KMS-11 (cell line): ENCODE measurements around the gene TRPC4.

Source experiments
- H2AFZ ChIP-seq: fragments of 200-600 bp; sonication (generic); 2 replicates; pipeline ENCODE4 v1.6.1; 2016; ENCODE audit warnings: antibody characterized with exemption, mixed run types, low read depth
- H3K27ac ChIP-seq: fragments of 200-600 bp; sonication (generic); 2 replicates; pipeline ENCODE4 v1.6.1; 2016; ENCODE audit warnings: mild to moderate bottlenecking, mixed run types
- H3K27me3 ChIP-seq: fragments of 200-600 bp; sonication (generic); 2 replicates; pipeline ENCODE4 v1.6.1; 2017; ENCODE audit warnings: mild to moderate bottlenecking, low read depth, mixed run types, moderate library complexity; ENCODE audit not compliant: insufficient read depth
- H3K36me3 ChIP-seq: fragments of 200-600 bp; sonication (generic); 2 replicates; pipeline ENCODE4 v1.6.1; 2017; ENCODE audit warnings: mild to moderate bottlenecking, mixed run types; ENCODE audit not compliant: insufficient read depth
- H3K4me1 ChIP-seq: fragments of 200-600 bp; sonication (generic); 2 replicates; pipeline ENCODE4 v1.6.1; 2016; ENCODE audit warnings: mild to moderate bottlenecking, low read depth, mixed run types; ENCODE audit not compliant: poor library complexity, severe bottlenecking
- H3K4me2 ChIP-seq: fragments of 200-600 bp; sonication (generic); 2 replicates; pipeline ENCODE4 v1.7.0; 2016; ENCODE audit warnings: mild to moderate bottlenecking, mixed run types
- H3K4me3 ChIP-seq: fragments of 200-600 bp; sonication (generic); IDR thresholded peaks from 2 replicates; pipeline ENCODE4 v1.6.1; 2017; ENCODE audit warnings: low read depth, low read length, mixed read lengths; ENCODE audit not compliant: insufficient read depth
- H3K79me2 ChIP-seq: fragments of 200-600 bp; sonication (generic); 2 replicates; pipeline ENCODE4 v1.6.1; 2016; ENCODE audit warnings: low read depth, mixed run types; ENCODE audit not compliant: insufficient read depth
- H3K9ac ChIP-seq: fragments of 200-600 bp; sonication (generic); 2 replicates; pipeline ENCODE4 v1.6.1; 2016; ENCODE audit warnings: mild to moderate bottlenecking, mixed run types
- H4K20me1 ChIP-seq: fragments of 200-600 bp; sonication (generic); 2 replicates; pipeline ENCODE4 v1.6.1; 2016; ENCODE audit warnings: mild to moderate bottlenecking, mixed run types; ENCODE audit not compliant: insufficient read depth
- TF ChIP-seq, protein P1 (sequence below): fragments of 200-600 bp; sonication (generic); conservative IDR thresholded peaks from 2 replicates; pipeline ENCODE4 v1.6.1; 2017; ENCODE audit warnings: low read depth, mild to moderate bottlenecking, antibody characterized with exemption, low read length, moderate library complexity, mixed read lengths

Gene TRPC4

DNA sequence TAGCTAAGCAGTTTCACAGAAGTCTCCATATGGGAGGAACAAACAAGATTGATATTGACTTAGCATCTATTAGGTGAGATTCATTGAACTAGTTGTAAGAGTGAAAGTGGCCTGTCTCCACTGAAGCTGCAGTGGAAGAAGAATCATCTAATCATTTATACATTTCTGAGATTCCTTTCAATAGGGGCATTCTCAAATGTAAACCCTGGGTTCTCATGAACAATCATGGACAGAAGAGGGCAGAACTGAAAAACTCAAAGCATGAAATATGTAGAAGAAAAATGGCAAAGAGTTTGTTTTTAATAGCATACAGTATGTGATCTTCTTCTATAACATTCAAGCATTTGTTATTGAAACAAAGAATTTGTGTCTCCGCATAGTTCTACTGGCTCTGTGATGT is 253.4 kb downstream of the TRPC4 start:
- H3K27ac ChIP-seq: no peak overlapping the region
- TF ChIP-seq, protein P1, sequence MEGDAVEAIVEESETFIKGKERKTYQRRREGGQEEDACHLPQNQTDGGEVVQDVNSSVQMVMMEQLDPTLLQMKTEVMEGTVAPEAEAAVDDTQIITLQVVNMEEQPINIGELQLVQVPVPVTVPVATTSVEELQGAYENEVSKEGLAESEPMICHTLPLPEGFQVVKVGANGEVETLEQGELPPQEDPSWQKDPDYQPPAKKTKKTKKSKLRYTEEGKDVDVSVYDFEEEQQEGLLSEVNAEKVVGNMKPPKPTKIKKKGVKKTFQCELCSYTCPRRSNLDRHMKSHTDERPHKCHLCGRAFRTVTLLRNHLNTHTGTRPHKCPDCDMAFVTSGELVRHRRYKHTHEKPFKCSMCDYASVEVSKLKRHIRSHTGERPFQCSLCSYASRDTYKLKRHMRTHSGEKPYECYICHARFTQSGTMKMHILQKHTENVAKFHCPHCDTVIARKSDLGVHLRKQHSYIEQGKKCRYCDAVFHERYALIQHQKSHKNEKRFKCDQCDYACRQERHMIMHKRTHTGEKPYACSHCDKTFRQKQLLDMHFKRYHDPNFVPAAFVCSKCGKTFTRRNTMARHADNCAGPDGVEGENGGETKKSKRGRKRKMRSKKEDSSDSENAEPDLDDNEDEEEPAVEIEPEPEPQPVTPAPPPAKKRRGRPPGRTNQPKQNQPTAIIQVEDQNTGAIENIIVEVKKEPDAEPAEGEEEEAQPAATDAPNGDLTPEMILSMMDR: no peak
- H2AFZ ChIP-seq: no peak overlapping the region
- H3K9ac ChIP-seq: no peak overlapping the region
- no peaks in the 10 kb centered on the region for H3K27me3 ChIP-seq
- no peaks in the 10 kb centered on the region for H3K36me3 ChIP-seq
- H3K4me3 ChIP-seq: no peak overlapping the region
- no peaks in the 10 kb centered on the region for H3K79me2 ChIP-seq
- H3K4me1 ChIP-seq: no peaks in the 10 kb centered on the region
- no peak overlapping the region for H3K4me2 ChIP-seq
- H4K20me1 ChIP-seq: no peaks in the 10 kb centered on the region

DNA sequence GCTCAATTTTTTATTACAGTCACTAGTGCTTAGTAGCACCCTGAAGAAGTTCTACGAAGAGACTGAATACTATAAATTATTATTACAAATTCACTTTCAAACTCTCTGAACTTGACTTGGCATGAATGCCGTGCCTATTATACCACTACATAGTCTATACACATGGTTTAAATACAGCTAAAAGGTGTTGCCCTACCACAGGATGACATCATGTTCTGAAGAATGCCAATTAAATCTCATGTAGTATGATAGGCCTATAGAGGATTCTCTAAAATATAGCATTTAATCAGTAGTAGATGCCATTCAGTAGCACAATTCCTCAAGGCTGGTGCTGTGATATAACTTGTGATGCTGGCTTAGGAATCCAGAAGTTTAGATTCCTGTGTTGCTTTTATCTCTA is 254.3 kb downstream of the TRPC4 start:
- no peak overlapping the region for H2AFZ ChIP-seq

DNA sequence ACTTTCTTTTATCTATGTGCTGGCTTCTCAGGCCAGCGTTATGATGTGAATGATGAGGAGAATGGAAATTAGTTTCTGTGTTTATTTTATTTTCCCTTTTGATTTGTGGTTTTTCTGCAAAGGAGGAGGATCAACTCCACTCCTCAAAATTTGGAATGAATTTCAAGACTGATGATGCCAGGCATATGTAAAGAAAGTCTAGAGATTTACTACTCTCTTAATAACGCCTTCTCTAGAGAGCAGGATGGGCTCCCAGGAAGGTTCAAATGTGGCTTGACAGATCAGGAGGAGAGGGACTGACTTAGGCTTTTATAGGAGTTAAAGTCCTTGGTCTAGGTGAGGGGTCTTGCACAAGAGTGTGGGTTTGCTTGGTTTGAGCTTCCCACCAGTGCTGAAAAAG is 255.9 kb downstream of the TRPC4 start:
- no peak overlapping the region for H2AFZ ChIP-seq
- H3K36me3 ChIP-seq: no peaks in the 10 kb centered on the region
- no peak overlapping the region for H3K4me2 ChIP-seq
- H3K27ac ChIP-seq: no peak overlapping the region
- no peak overlapping the region for H3K4me3 ChIP-seq
- no peaks in the 10 kb centered on the region for H3K4me1 ChIP-seq
- H3K27me3 ChIP-seq: no peaks in the 10 kb centered on the region
- no peaks in the 10 kb centered on the region for H4K20me1 ChIP-seq
- no peaks in the 10 kb centered on the region for H3K79me2 ChIP-seq
- no peak overlapping the region for H3K9ac ChIP-seq
- TF ChIP-seq, protein P1: no peak

More for the DNA sequence above, 254.3 kb downstream of the TRPC4 start:
- Histone ChIP-seq H3K79me2 (no peaks in the 10 kb centered on the region), H3K4me3 (no peak overlapping the region), H3K9ac (no peak overlapping the region), H3K27ac (no peak overlapping the region), H4K20me1 (no peaks in the 10 kb centered on the region), H3K36me3 (no peaks in the 10 kb centered on the region), H3K27me3 (no peaks in the 10 kb centered on the region), H3K4me2 (no peak overlapping the region), H3K4me1 (no peaks in the 10 kb centered on the region)
- TF ChIP-seq, protein P1: no peak

- no peak overlapping the region for H3K4me2 ChIP-seq
- no peaks in the 10 kb centered on the region for H3K4me1 ChIP-seq
- H3K9ac ChIP-seq: no peak overlapping the region
- no peaks in the 10 kb centered on the region for H3K79me2 ChIP-seq
- H4K20me1 ChIP-seq: no peaks in the 10 kb centered on the region
- no peaks in the 10 kb centered on the region for H3K36me3 ChIP-seq
- TF ChIP-seq, protein P1: no peak
- no peak overlapping the region for H3K27ac ChIP-seq
- H3K4me3 ChIP-seq: no peak overlapping the region
- H2AFZ ChIP-seq: no peak overlapping the region
- no peaks in the 10 kb centered on the region for H3K27me3 ChIP-seq
Measured at GRCh38 chr13:37613236-37613635, 256.3 kb downstream of the TRPC4 start.
